Sigmoid colon (tissue), 4 donors: ENCODE results near the gene DSG4.

Source experiments
- EP300 ChIP-seq, 4 donors: sonication (generic); formaldehyde crosslinking; IDR thresholded peaks; one replicate each; pipeline ENCODE4 v1.6.1; 2017; ENCODE audit warnings: antibody characterized with exemption in 4 of 4
- POLR2A ChIP-seq, 2 donors: fragments of 450-650 bp; IDR thresholded peaks; one replicate each; pipeline ENCODE4 v1.6.1; 2016; ENCODE audit warnings: antibody characterized with exemption in 2 of 2, mild to moderate bottlenecking in 2 of 2, moderate library complexity in 2 of 2
- POLR2AphosphoS5 ChIP-seq, 4 donors: sonication (generic); formaldehyde crosslinking; IDR thresholded peaks; one replicate each; pipeline ENCODE4 v1.6.1; 2017; ENCODE audit warnings: antibody characterized with exemption in 4 of 4
- TF ChIP-seq, protein P1 (sequence below), 4 experiments: fragments of 450-650 bp in 3 of 4; fragments of 200-600 bp in 1 of 4; IDR thresholded peaks; one replicate each; pipeline ENCODE4 v1.5.1; 2016 to 2019; ENCODE audit warnings: antibody characterized with exemption in 4 of 4, mild to moderate bottlenecking in 3 of 4, moderate library complexity in 2 of 4

GRCh38 chr18:31413137-31413536 is 36.6 kb downstream of the DSG4 start:
- TF ChIP-seq POLR2A (IDR thresholded peaks at IDR 0.05) (no peak), EP300 (IDR thresholded peaks at IDR 0.05) (no peak), POLR2AphosphoS5 (IDR thresholded peaks at IDR 0.05) (no peak)
- TF ChIP-seq, protein P1, sequence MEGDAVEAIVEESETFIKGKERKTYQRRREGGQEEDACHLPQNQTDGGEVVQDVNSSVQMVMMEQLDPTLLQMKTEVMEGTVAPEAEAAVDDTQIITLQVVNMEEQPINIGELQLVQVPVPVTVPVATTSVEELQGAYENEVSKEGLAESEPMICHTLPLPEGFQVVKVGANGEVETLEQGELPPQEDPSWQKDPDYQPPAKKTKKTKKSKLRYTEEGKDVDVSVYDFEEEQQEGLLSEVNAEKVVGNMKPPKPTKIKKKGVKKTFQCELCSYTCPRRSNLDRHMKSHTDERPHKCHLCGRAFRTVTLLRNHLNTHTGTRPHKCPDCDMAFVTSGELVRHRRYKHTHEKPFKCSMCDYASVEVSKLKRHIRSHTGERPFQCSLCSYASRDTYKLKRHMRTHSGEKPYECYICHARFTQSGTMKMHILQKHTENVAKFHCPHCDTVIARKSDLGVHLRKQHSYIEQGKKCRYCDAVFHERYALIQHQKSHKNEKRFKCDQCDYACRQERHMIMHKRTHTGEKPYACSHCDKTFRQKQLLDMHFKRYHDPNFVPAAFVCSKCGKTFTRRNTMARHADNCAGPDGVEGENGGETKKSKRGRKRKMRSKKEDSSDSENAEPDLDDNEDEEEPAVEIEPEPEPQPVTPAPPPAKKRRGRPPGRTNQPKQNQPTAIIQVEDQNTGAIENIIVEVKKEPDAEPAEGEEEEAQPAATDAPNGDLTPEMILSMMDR (IDR thresholded peaks at IDR 0.05): no peak
